Measurements from ENCODE around the gene ALDH3A1.

ALDH3A1 gene

GRCh38 chr17:19747829-19748806 is at the start of gene ALDH3A1:
TSS of gene ALDH3A1 (minus strand) at chr17:19748298. CDS start at chr17:19745129, 3,169 bp downstream.
- H3K4me3 ChIP-seq (ENCODE audit: low read depth, low read length) = no peak within 1 kb of the TSS
- DNase-seq (ENCODE audit: low read depth) = no peak
- no peak for TF ChIP-seq CTCF (IDR thresholded peaks at IDR 0.05; ENCODE audit: low read depth, low read length)
- TF ChIP-seq POLR2A (IDR thresholded peaks at IDR 0.05; ENCODE audit: extremely low read depth, insufficient read length) = no peak
- TF ChIP-seq MYC (IDR thresholded peaks at IDR 0.05; ENCODE audit: low read depth, low read length) = no peak
- TF ChIP-seq MAX (IDR thresholded peaks at IDR 0.05; ENCODE audit: low read depth, low read length) = no peak

- H3K4me3 ChIP-seq (ENCODE audit: low read depth, low read length) = no peak overlapping the region
- DNase-seq (ENCODE audit: low read depth) = no peak
- TF ChIP-seq MAX (IDR thresholded peaks at IDR 0.05; ENCODE audit: low read depth, low read length) (no peak), CTCF (IDR thresholded peaks at IDR 0.05; ENCODE audit: low read depth, low read length) (no peak), POLR2A (IDR thresholded peaks at IDR 0.05; ENCODE audit: extremely low read depth, insufficient read length) (no peak), MYC (IDR thresholded peaks at IDR 0.05; ENCODE audit: low read depth, low read length) (no peak)
Observed at GRCh38 chr17:19796457-19796856, 48.4 kb upstream of the ALDH3A1 start.

GRCh38 chr17:19791918-19792550 is 43.9 kb upstream of the ALDH3A1 start:
- DNase-seq (ENCODE audit: low read depth) = no peak
- H3K4me3 ChIP-seq (ENCODE audit: low read depth, low read length) = no peak overlapping the region
- no peak for TF ChIP-seq CTCF (IDR thresholded peaks at IDR 0.05; ENCODE audit: low read depth, low read length)
- no peak for TF ChIP-seq POLR2A (IDR thresholded peaks at IDR 0.05; ENCODE audit: extremely low read depth, insufficient read length)
- no peak for TF ChIP-seq MYC (IDR thresholded peaks at IDR 0.05; ENCODE audit: low read depth, low read length)
- TF ChIP-seq MAX (IDR thresholded peaks at IDR 0.05; ENCODE audit: low read depth, low read length) = no peak

- no peak overlapping the region for H3K4me3 ChIP-seq (ENCODE audit: low read depth, low read length)
- peak; percentile 20 for DNase-seq (ENCODE audit: low read depth)
- TF ChIP-seq POLR2A (IDR thresholded peaks at IDR 0.05; ENCODE audit: extremely low read depth, insufficient read length) = no peak
- TF ChIP-seq CTCF (IDR thresholded peaks at IDR 0.05; ENCODE audit: low read depth, low read length) = no peak
- TF ChIP-seq MYC (IDR thresholded peaks at IDR 0.05; ENCODE audit: low read depth, low read length) = no peak
- no peak for TF ChIP-seq MAX (IDR thresholded peaks at IDR 0.05; ENCODE audit: low read depth, low read length)
Observed at GRCh38 chr17:19787733-19788357, 39.7 kb upstream of the ALDH3A1 start.

- peak; percentile 26 for DNase-seq (ENCODE audit: low read depth)
- TF ChIP-seq CTCF (IDR thresholded peaks at IDR 0.05; ENCODE audit: low read depth, low read length) (peak; percentile 22), MYC (IDR thresholded peaks at IDR 0.05; ENCODE audit: low read depth, low read length) (no peak)
- H3K4me3 ChIP-seq (ENCODE audit: low read depth, low read length) = no peak overlapping the region
Observed at GRCh38 chr17:19785854-19786253, 37.8 kb upstream of the ALDH3A1 start.

All from NB4 (cell line).